ENCODE measurements around the gene SGO2.
"Not testable (repeated sequence)": the region's sequence is repeated elsewhere in the genome, so short reads cannot be mapped to it uniquely, and the experiment has no call there.

- TF ChIP-seq, protein P1, sequence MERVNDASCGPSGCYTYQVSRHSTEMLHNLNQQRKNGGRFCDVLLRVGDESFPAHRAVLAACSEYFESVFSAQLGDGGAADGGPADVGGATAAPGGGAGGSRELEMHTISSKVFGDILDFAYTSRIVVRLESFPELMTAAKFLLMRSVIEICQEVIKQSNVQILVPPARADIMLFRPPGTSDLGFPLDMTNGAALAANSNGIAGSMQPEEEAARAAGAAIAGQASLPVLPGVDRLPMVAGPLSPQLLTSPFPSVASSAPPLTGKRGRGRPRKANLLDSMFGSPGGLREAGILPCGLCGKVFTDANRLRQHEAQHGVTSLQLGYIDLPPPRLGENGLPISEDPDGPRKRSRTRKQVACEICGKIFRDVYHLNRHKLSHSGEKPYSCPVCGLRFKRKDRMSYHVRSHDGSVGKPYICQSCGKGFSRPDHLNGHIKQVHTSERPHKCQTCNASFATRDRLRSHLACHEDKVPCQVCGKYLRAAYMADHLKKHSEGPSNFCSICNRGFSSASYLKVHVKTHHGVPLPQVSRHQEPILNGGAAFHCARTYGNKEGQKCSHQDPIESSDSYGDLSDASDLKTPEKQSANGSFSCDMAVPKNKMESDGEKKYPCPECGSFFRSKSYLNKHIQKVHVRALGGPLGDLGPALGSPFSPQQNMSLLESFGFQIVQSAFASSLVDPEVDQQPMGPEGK (CRISPR knock-in tag; IDR thresholded peaks at IDR 0.05; ENCODE audit: borderline replicate concordance): not testable (repeated sequence)
- TF ChIP-seq, protein P2, sequence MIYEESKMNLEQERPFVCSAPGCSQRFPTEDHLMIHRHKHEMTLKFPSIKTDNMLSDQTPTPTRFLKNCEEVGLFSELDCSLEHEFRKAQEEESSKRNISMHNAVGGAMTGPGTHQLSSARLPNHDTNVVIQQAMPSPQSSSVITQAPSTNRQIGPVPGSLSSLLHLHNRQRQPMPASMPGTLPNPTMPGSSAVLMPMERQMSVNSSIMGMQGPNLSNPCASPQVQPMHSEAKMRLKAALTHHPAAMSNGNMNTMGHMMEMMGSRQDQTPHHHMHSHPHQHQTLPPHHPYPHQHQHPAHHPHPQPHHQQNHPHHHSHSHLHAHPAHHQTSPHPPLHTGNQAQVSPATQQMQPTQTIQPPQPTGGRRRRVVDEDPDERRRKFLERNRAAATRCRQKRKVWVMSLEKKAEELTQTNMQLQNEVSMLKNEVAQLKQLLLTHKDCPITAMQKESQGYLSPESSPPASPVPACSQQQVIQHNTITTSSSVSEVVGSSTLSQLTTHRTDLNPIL (CRISPR knock-in tag; IDR thresholded peaks at IDR 0.05): not testable (repeated sequence)
Observed at GRCh38 chr2:200610217-200610616, 84.2 kb downstream of the SGO2 start.

Data from K562 (cell line).